ENCODE measurements around the gene GPBP1. TPM values are rescaled to one million over a fixed set of nuclear protein-coding genes. Genes with fewer than 3 reads are reported as not detected.

The GPBP1 gene
- total and polyA plus RNA-seq, 5 donors = 44.7 to 70.8 (median 58.4) TPM

GRCh38 chr5:57211039-57211438, 37.2 kb downstream of the GPBP1 start:
- intact Hi-C loops (cut with DNase I) = loop anchor here in 1 of 4 donors (10.0 kb wide), 1 partner anchor 306 kb away; the partner anchor contains the start of gene SETD9
- Histone ChIP-seq H3K27me3 (ENCODE audit: control insufficient read depth, insufficient read depth) (no peaks in the 10 kb centered on the region), H3K27ac (ENCODE audit: low read length) (peak overlapping the region; percentile 28), H3K4me3 (ENCODE audit: low read length) (no peak overlapping the region), H3K4me1 (ENCODE audit: control insufficient read depth, insufficient read depth, low read length) (peaks cover 16% of the 10 kb centered on the region), H3K9me3 (ENCODE audit: control insufficient read depth, low read length) (no peaks in the 10 kb centered on the region)
- WGBS = 84% methylated on average over 5 of the region's 5 CpGs
- no peak for DNase-seq
- ATAC-seq = no peak

- peak in 1 of 2 donors; percentile 30 for ATAC-seq
- no peaks in the 10 kb centered on the region for H3K9me3 ChIP-seq (ENCODE audit: control insufficient read depth, low read length)
- peaks cover 1% of the 10 kb centered on the region for H3K4me1 ChIP-seq (ENCODE audit: control insufficient read depth, insufficient read depth, low read length)
- no peak overlapping the region for H3K27ac ChIP-seq (ENCODE audit: low read length)
- no peak for DNase-seq
- H3K27me3 ChIP-seq (ENCODE audit: control insufficient read depth, insufficient read depth) = no peaks in the 10 kb centered on the region
- no peak overlapping the region for H3K4me3 ChIP-seq (ENCODE audit: low read length)
- intact Hi-C loops (cut with DNase I) = loop anchor here in 1 of 4 donors (5.0 to 10.0 kb wide), 2 partner anchors 43 to 311 kb away; partner anchors contain the start of genes GPBP1 and SETD9
- 83% methylated on average over 4 of the region's 4 CpGs for WGBS
Observed at GRCh38 chr5:57215629-57216195, 41.9 kb downstream of the GPBP1 start.

GRCh38 chr5:57216714-57217113, 42.9 kb downstream of the GPBP1 start:
- Histone ChIP-seq H3K4me1 (ENCODE audit: control insufficient read depth, insufficient read depth, low read length) (peaks cover 1% of the 10 kb centered on the region), H3K27me3 (ENCODE audit: control insufficient read depth, insufficient read depth) (no peaks in the 10 kb centered on the region), H3K9me3 (ENCODE audit: control insufficient read depth, low read length) (no peaks in the 10 kb centered on the region), H3K27ac (ENCODE audit: low read length) (no peak overlapping the region), H3K4me3 (ENCODE audit: low read length) (no peak overlapping the region)
- intact Hi-C loops (cut with DNase I) = loop anchor here in 1 of 4 donors (5.0 to 10.0 kb wide), 2 partner anchors 44 to 312 kb away; partner anchors contain the start of genes GPBP1 and SETD9
- ATAC-seq (no peak), DNase-seq (no peak)
- WGBS = 76% methylated on average over 4 of the region's 4 CpGs

- 67% methylated on average over 4 of the region's 4 CpGs for WGBS
- Histone ChIP-seq H3K27me3 (ENCODE audit: control insufficient read depth, insufficient read depth) (no peaks in the 10 kb centered on the region), H3K4me1 (ENCODE audit: control insufficient read depth, insufficient read depth, low read length) (peaks cover 1% of the 10 kb centered on the region), H3K9me3 (ENCODE audit: control insufficient read depth, low read length) (no peaks in the 10 kb centered on the region), H3K27ac (ENCODE audit: low read length) (no peak overlapping the region), H3K4me3 (ENCODE audit: low read length) (no peak overlapping the region)
- ATAC-seq = no peak
- intact Hi-C loops (cut with DNase I) = loop anchor here in 1 of 4 donors (5.0 to 10.0 kb wide), 2 partner anchors 47 to 315 kb away; partner anchors contain the start of genes GPBP1 and SETD9
- DNase-seq = no peak
Observed at GRCh38 chr5:57219386-57219785, 45.5 kb downstream of the GPBP1 start.

GRCh38 chr5:57221049-57221568, 47.2 kb downstream of the GPBP1 start:
- intact Hi-C loops (cut with DNase I) = loop anchor here (2.0 to 10.0 kb wide), 4 partner anchors 39 to 320 kb away; partner anchors contain the start of gene SETD9 (in 1 of the 4)
- H3K4me3 ChIP-seq (ENCODE audit: low read length) = no peak overlapping the region
- DNase-seq (no peak), ATAC-seq (peak; percentile 53 to 65)
- no peaks in the 10 kb centered on the region for H3K4me1 ChIP-seq (ENCODE audit: control insufficient read depth, insufficient read depth, low read length)
- H3K9me3 ChIP-seq (ENCODE audit: control insufficient read depth, low read length) = no peaks in the 10 kb centered on the region
- 74% methylated on average over 2 of the region's 2 CpGs for WGBS
- H3K27ac ChIP-seq (ENCODE audit: low read length) = no peak overlapping the region
- H3K27me3 ChIP-seq (ENCODE audit: control insufficient read depth, insufficient read depth) = no peaks in the 10 kb centered on the region

- H3K4me1 ChIP-seq (ENCODE audit: control insufficient read depth, insufficient read depth, low read length) = no peaks in the 10 kb centered on the region
- WGBS = 78% methylated on average over 3 of the region's 3 CpGs
- intact Hi-C loops (cut with DNase I) = loop anchor here in 1 of 4 donors (10.0 kb wide), 1 partner anchor 321 kb away; the partner anchor contains the start of gene SETD9
- DNase-seq (no peak), ATAC-seq (peak in 1 of 2 donors; percentile 37)
- H3K9me3 ChIP-seq (ENCODE audit: control insufficient read depth, low read length) = no peaks in the 10 kb centered on the region
- no peak overlapping the region for H3K4me3 ChIP-seq (ENCODE audit: low read length)
- H3K27ac ChIP-seq (ENCODE audit: low read length) = no peak overlapping the region
- no peaks in the 10 kb centered on the region for H3K27me3 ChIP-seq (ENCODE audit: control insufficient read depth, insufficient read depth)
Observed at GRCh38 chr5:57225553-57225952, 51.7 kb downstream of the GPBP1 start.

- no peaks in the 10 kb centered on the region for H3K4me1 ChIP-seq (ENCODE audit: control insufficient read depth, insufficient read depth, low read length)
- no peaks in the 10 kb centered on the region for H3K9me3 ChIP-seq (ENCODE audit: control insufficient read depth, low read length)
- ATAC-seq (no peak), DNase-seq (no peak)
- WGBS = 97% methylated on average over 4 of the region's 4 CpGs
- no peak overlapping the region for H3K4me3 ChIP-seq (ENCODE audit: low read length)
- no peaks in the 10 kb centered on the region for H3K27me3 ChIP-seq (ENCODE audit: control insufficient read depth, insufficient read depth)
- no peak overlapping the region for H3K27ac ChIP-seq (ENCODE audit: low read length)
- intact Hi-C loops (cut with DNase I) = loop anchor here in 1 of 4 donors (10.0 kb wide), 1 partner anchor 325 kb away; the partner anchor contains the start of gene SETD9
Observed at GRCh38 chr5:57229313-57229712, 55.5 kb downstream of the GPBP1 start.

- intact Hi-C loops (cut with DNase I) = no loop called here
- no peak overlapping the region for H3K4me3 ChIP-seq (ENCODE audit: low read length)
- peak overlapping the region; percentile 23 for H3K27ac ChIP-seq (ENCODE audit: low read length)
- 52% methylated on average over 4 of the region's 4 CpGs for WGBS
- no peaks in the 10 kb centered on the region for H3K4me1 ChIP-seq (ENCODE audit: control insufficient read depth, insufficient read depth, low read length)
- no peaks in the 10 kb centered on the region for H3K27me3 ChIP-seq (ENCODE audit: control insufficient read depth, insufficient read depth)
- ATAC-seq = peak; percentile 62 to 89
- DNase-seq = no peak
- H3K9me3 ChIP-seq (ENCODE audit: control insufficient read depth, low read length) = no peaks in the 10 kb centered on the region
Observed at GRCh38 chr5:57231607-57232006, 57.7 kb downstream of the GPBP1 start.

GRCh38 chr5:57232293-57233033, 58.6 kb downstream of the GPBP1 start:
- Histone ChIP-seq H3K4me1 (ENCODE audit: control insufficient read depth, insufficient read depth, low read length) (no peaks in the 10 kb centered on the region), H3K4me3 (ENCODE audit: low read length) (no peak overlapping the region), H3K27me3 (ENCODE audit: control insufficient read depth, insufficient read depth) (no peaks in the 10 kb centered on the region), H3K9me3 (ENCODE audit: control insufficient read depth, low read length) (no peaks in the 10 kb centered on the region), H3K27ac (ENCODE audit: low read length) (no peak overlapping the region)
- intact Hi-C loops (cut with DNase I) = no loop called here
- DNase-seq = no peak
- ATAC-seq = no peak
- 95% methylated on average over 6 of the region's 6 CpGs for WGBS

- H3K27ac ChIP-seq (ENCODE audit: low read length) = no peak overlapping the region
- 95% methylated on average over 6 of the region's 6 CpGs for WGBS
- no peak overlapping the region for H3K4me3 ChIP-seq (ENCODE audit: low read length)
Observed at GRCh38 chr5:57243286-57244137, 69.7 kb downstream of the GPBP1 start.

More at GRCh38 chr5:57243286-57244137, 69.7 kb downstream of the GPBP1 start:
- H3K4me1 ChIP-seq (ENCODE audit: control insufficient read depth, insufficient read depth, low read length) = no peaks in the 10 kb centered on the region
- ATAC-seq (no peak), DNase-seq (no peak)
- intact Hi-C loops (cut with DNase I) = no loop called here
- no peaks in the 10 kb centered on the region for H3K9me3 ChIP-seq (ENCODE audit: control insufficient read depth, low read length)
- no peaks in the 10 kb centered on the region for H3K27me3 ChIP-seq (ENCODE audit: control insufficient read depth, insufficient read depth)
